GM10248 (cell line): ENCODE data around the gene AADACL4.

Source experiments
- CTCF ChIA-PET: fragments of 300-600 bp; sonication (Branson Sonifier 250); formaldehyde crosslinking; extraction: SDS; loops from one replicate; lab custom pipeline; 2021; ENCODE audit warnings: antibody characterized with exemption; lab: Yijun Ruan, JAX
- POLR2A ChIA-PET: fragments of 350-650 bp; sonication (Branson Sonifier 250); formaldehyde crosslinking; extraction: SDS; loops from one replicate; lab custom pipeline; 2020; ENCODE audit warnings: antibody characterized with exemption; lab: Yijun Ruan, JAX
- DNase-seq: peaks from one replicate; pipeline ENCODE4 v3.0.0; 2012; ENCODE audit errors: extremely low spot score
- TF ChIP-seq, protein P1 (sequence below): IDR thresholded peaks from 2 replicates; pipeline ENCODE4 v1.5.1; 2012; ENCODE audit warnings: mild to moderate bottlenecking, low read depth; ENCODE audit errors: extremely low read depth, missing control alignments, control extremely low read depth

Gene AADACL4

GRCh38 chr1:12618965-12619791, 24.7 kb upstream of the AADACL4 start:
- ChIA-PET CTCF (interaction anchor here (0.7 to 7.5 kb wide), 20 partner anchors 11 to 494 kb away, joined by 3 to 98 read pairs (median 4); no protein-coding TSS in a partner anchor), POLR2A (no interaction called here)
- peak; percentile 55 for DNase-seq
- TF ChIP-seq, protein P1, sequence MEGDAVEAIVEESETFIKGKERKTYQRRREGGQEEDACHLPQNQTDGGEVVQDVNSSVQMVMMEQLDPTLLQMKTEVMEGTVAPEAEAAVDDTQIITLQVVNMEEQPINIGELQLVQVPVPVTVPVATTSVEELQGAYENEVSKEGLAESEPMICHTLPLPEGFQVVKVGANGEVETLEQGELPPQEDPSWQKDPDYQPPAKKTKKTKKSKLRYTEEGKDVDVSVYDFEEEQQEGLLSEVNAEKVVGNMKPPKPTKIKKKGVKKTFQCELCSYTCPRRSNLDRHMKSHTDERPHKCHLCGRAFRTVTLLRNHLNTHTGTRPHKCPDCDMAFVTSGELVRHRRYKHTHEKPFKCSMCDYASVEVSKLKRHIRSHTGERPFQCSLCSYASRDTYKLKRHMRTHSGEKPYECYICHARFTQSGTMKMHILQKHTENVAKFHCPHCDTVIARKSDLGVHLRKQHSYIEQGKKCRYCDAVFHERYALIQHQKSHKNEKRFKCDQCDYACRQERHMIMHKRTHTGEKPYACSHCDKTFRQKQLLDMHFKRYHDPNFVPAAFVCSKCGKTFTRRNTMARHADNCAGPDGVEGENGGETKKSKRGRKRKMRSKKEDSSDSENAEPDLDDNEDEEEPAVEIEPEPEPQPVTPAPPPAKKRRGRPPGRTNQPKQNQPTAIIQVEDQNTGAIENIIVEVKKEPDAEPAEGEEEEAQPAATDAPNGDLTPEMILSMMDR: no peak

DNA sequence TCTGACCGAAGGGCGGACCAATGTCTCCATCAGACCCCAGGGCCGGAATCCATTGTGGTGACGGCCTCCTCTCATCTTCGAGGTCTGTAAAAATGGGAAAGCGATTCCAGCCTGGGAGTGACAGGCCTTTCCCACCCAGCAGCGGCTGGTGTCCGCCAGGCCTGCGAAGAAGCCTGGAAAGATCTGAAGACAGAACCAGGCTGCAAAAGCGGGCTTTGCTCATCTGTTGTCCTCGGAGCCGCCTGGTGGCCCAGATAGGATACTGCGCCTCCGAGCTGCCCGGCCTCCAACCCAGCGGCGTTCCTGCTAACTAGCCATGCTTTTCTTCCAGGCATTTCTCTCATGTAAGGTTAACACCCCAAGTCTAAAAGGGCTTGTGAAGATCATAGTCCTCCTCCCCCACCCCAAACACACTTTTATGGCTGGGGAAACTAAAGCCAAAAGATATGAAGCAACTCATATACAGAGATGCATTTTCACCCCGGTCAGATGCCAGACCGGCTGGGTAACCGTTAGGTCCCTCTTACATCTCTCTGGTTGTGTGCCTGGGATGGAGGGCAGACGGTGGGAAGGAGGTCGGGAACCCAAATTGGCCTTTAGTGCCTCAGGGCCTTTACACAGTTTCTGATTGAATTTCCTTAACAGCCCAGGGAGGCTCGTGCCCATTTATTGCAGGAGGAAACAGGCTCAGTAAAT, 23.9 kb upstream of the AADACL4 start:
- CTCF ChIA-PET: interaction anchor here (0.6 to 7.5 kb wide), 22 partner anchors 10 to 494 kb away, joined by 3 to 98 read pairs (median 4); no protein-coding TSS in a partner anchor
- peak; percentile 85 for DNase-seq
- POLR2A ChIA-PET: no interaction called here
- TF ChIP-seq, protein P1: peak; percentile 98

GRCh38 chr1:12620488-12620865, 23.4 kb upstream of the AADACL4 start:
- TF ChIP-seq, protein P1: no peak
- ChIA-PET CTCF (interaction anchor here (0.6 to 7.5 kb wide), 21 partner anchors 10 to 495 kb away, joined by 3 to 98 read pairs (median 4); no protein-coding TSS in a partner anchor), POLR2A (no interaction called here)
- no peak for DNase-seq

GRCh38 chr1:12620931-12621330, 23.0 kb upstream of the AADACL4 start:
- POLR2A ChIA-PET: no interaction called here
- DNase-seq: no peak
- CTCF ChIA-PET: interaction anchor here (1.0 to 7.5 kb wide), 13 partner anchors 9 to 495 kb away, joined by 3 to 98 read pairs (median 4); no protein-coding TSS in a partner anchor
- TF ChIP-seq, protein P1: no peak

- no peak for DNase-seq
- CTCF ChIA-PET: interaction anchor here (1.0 to 7.5 kb wide), 8 partner anchors 9 to 393 kb away, joined by 3 to 98 read pairs (median 8); no protein-coding TSS in a partner anchor
- TF ChIP-seq, protein P1: no peak
- POLR2A ChIA-PET: no interaction called here
These were observed 22.2 kb upstream of the AADACL4 start for GRCh38 chr1:12621346-12622335.
